Activated T-helper 17 cell treated with anti-CD3 and anti-CD28 coated beads, Interleukin-2, amount 50 U/mL, for 72 hours (primary cell): ENCODE measurements around the gene DCPS. TPM values are rescaled to one million over a fixed set of nuclear protein-coding genes. Genes with fewer than 3 reads are reported as not detected.
A peak's percentile ranks its signal among the peaks of the same experiment; 100 is the strongest.

Source experiments
- ATAC-seq: fragments of 150-1000 bp; cut with Tn5 transposase; replicated peaks from 2 replicates; pipeline ENCODE4 v1.10.0; 2021; ENCODE audit warnings: mild to moderate bottlenecking, moderate library complexity
- H3K27ac Mint-ChIP-seq: one replicate; pipeline ENCODE4 v1.8.0; 2022; ENCODE audit warnings: mixed read lengths
- H3K27me3 Mint-ChIP-seq: one replicate; pipeline ENCODE4 v1.8.0; 2022; ENCODE audit warnings: mixed read lengths
- H3K36me3 Mint-ChIP-seq: one replicate; pipeline ENCODE4 v1.8.0; 2022; ENCODE audit warnings: low read depth, mild to moderate bottlenecking, mixed read lengths
- H3K4me1 Mint-ChIP-seq: one replicate; pipeline ENCODE4 v1.8.0; 2022; ENCODE audit warnings: mixed read lengths
- H3K4me3 Mint-ChIP-seq: one replicate; pipeline ENCODE4 v1.8.0; 2022; ENCODE audit warnings: mild to moderate bottlenecking, mixed read lengths
- H3K9me3 Mint-ChIP-seq: one replicate; pipeline ENCODE4 v1.8.0; 2022; ENCODE audit warnings: mixed read lengths
- total RNA-seq, 2 donors: library from RNA; stranded (reverse); gene quantifications; one replicate each; pipeline ENCODE4 v1.2.3, GENCODE V29; 2022

DCPS gene
- total RNA-seq, 2 donors from 2014 or later: 28.1 to 47.5 TPM

GRCh38 chr11:126279191-126279590 lies 24.7 kb upstream of the DCPS start:
- peak overlapping the region; percentile 40 for H3K27ac Mint-ChIP-seq
- H3K4me1 Mint-ChIP-seq: peaks cover 13% of the 10 kb centered on the region
- H3K4me3 Mint-ChIP-seq: no peak overlapping the region
- H3K9me3 Mint-ChIP-seq: no peaks in the 10 kb centered on the region
- ATAC-seq: no peak
- no peaks in the 10 kb centered on the region for H3K27me3 Mint-ChIP-seq
- peaks cover 47% of the 10 kb centered on the region for H3K36me3 Mint-ChIP-seq

GRCh38 chr11:126280595-126280994 lies 23.3 kb upstream of the DCPS start:
- no peaks in the 10 kb centered on the region for H3K27me3 Mint-ChIP-seq
- peaks cover 23% of the 10 kb centered on the region for H3K4me1 Mint-ChIP-seq
- ATAC-seq: no peak
- H3K9me3 Mint-ChIP-seq: no peaks in the 10 kb centered on the region
- no peak overlapping the region for H3K4me3 Mint-ChIP-seq
- H3K36me3 Mint-ChIP-seq: peaks cover 40% of the 10 kb centered on the region
- peak overlapping the region; percentile 40 for H3K27ac Mint-ChIP-seq

- peak overlapping the region; percentile 97 for H3K4me3 Mint-ChIP-seq
- no peak for ATAC-seq
- H3K27me3 Mint-ChIP-seq: no peaks in the 10 kb centered on the region
- H3K9me3 Mint-ChIP-seq: no peaks in the 10 kb centered on the region
- peaks cover 23% of the 10 kb centered on the region for H3K4me1 Mint-ChIP-seq
- H3K27ac Mint-ChIP-seq: no peak overlapping the region
- H3K36me3 Mint-ChIP-seq: peaks cover 33% of the 10 kb centered on the region
Observed at GRCh38 chr11:126281245-126281644, 22.6 kb upstream of the DCPS start.

GRCh38 chr11:126281666-126282175 lies 22.1 kb upstream of the DCPS start:
- H3K27me3 Mint-ChIP-seq: no peaks in the 10 kb centered on the region
- H3K9me3 Mint-ChIP-seq: no peaks in the 10 kb centered on the region
- peak overlapping the region; percentile 97 for H3K4me3 Mint-ChIP-seq
- no peak for ATAC-seq
- H3K4me1 Mint-ChIP-seq: peaks cover 23% of the 10 kb centered on the region
- peak overlapping the region; percentile 91 for H3K27ac Mint-ChIP-seq
- H3K36me3 Mint-ChIP-seq: peaks cover 29% of the 10 kb centered on the region

GRCh38 chr11:126282361-126282735 lies 21.5 kb upstream of the DCPS start:
- H3K27me3 Mint-ChIP-seq: no peaks in the 10 kb centered on the region
- H3K4me1 Mint-ChIP-seq: peaks cover 23% of the 10 kb centered on the region
- H3K9me3 Mint-ChIP-seq: no peaks in the 10 kb centered on the region
- peaks cover 23% of the 10 kb centered on the region for H3K36me3 Mint-ChIP-seq
- peak overlapping the region; percentile 97 for H3K4me3 Mint-ChIP-seq
- peak; percentile 22 for ATAC-seq
- peak overlapping the region; percentile 91 for H3K27ac Mint-ChIP-seq

- H3K9me3 Mint-ChIP-seq: no peaks in the 10 kb centered on the region
- H3K27ac Mint-ChIP-seq: peak within 1 kb of the TSS; percentile 98
- peak; percentile 75 for ATAC-seq
- peaks cover 19% of the 10 kb centered on the region for H3K36me3 Mint-ChIP-seq
- no peaks in the 10 kb centered on the region for H3K27me3 Mint-ChIP-seq
- H3K4me1 Mint-ChIP-seq: peaks cover 23% of the 10 kb centered on the region
- peak within 1 kb of the TSS; percentile 97 for H3K4me3 Mint-ChIP-seq
Observed at GRCh38 chr11:126282736-126283591, 20.9 kb upstream of the DCPS start, which contains the start of gene TIRAP. TIRAP (plus strand) TSS chr11:126283093; CDS start chr11:126290895, 7,802 bp downstream.

- H3K27me3 Mint-ChIP-seq: no peaks in the 10 kb centered on the region
- peak; percentile 73 for ATAC-seq
Observed at GRCh38 chr11:126284829-126285228, 19.0 kb upstream of the DCPS start.

GRCh38 chr11:126288237-126288636 lies 15.6 kb upstream of the DCPS start:
- no peak overlapping the region for H3K27ac Mint-ChIP-seq
- H3K4me1 Mint-ChIP-seq: peaks cover 13% of the 10 kb centered on the region
- peaks cover 51% of the 10 kb centered on the region for H3K36me3 Mint-ChIP-seq
- H3K4me3 Mint-ChIP-seq: no peak overlapping the region
- H3K27me3 Mint-ChIP-seq: no peaks in the 10 kb centered on the region
- no peaks in the 10 kb centered on the region for H3K9me3 Mint-ChIP-seq
- ATAC-seq: no peak

More at GRCh38 chr11:126284829-126285228, 19.0 kb upstream of the DCPS start:
- peaks cover 23% of the 10 kb centered on the region for H3K4me1 Mint-ChIP-seq
- peak overlapping the region; percentile 97 for H3K4me3 Mint-ChIP-seq
- H3K36me3 Mint-ChIP-seq: peaks cover 24% of the 10 kb centered on the region
- no peaks in the 10 kb centered on the region for H3K9me3 Mint-ChIP-seq
- peak overlapping the region; percentile 81 for H3K27ac Mint-ChIP-seq

- no peak overlapping the region for H3K4me3 Mint-ChIP-seq
- peaks cover 59% of the 10 kb centered on the region for H3K36me3 Mint-ChIP-seq
Observed at GRCh38 chr11:126290887-126291286, 13.0 kb upstream of the DCPS start.

GRCh38 chr11:126293726-126294125 lies 10.1 kb upstream of the DCPS start:
- Mint-ChIP-seq H3K4me3 (no peak overlapping the region), H3K36me3 (peaks cover 70% of the 10 kb centered on the region), H3K27me3 (no peaks in the 10 kb centered on the region), H3K4me1 (peaks cover 11% of the 10 kb centered on the region), H3K27ac (peak overlapping the region; percentile 74), H3K9me3 (no peaks in the 10 kb centered on the region)
- ATAC-seq: peak; percentile 87

More at GRCh38 chr11:126290887-126291286, 13.0 kb upstream of the DCPS start:
- H3K4me1 Mint-ChIP-seq: peaks cover 11% of the 10 kb centered on the region
- H3K9me3 Mint-ChIP-seq: no peaks in the 10 kb centered on the region
- no peak overlapping the region for H3K27ac Mint-ChIP-seq
- H3K27me3 Mint-ChIP-seq: no peaks in the 10 kb centered on the region
- ATAC-seq: no peak

GRCh38 chr11:126297004-126297403 lies 6.9 kb upstream of the DCPS start:
- no peak for ATAC-seq
- H3K36me3 Mint-ChIP-seq: peaks cover 53% of the 10 kb centered on the region
- peaks cover 11% of the 10 kb centered on the region for H3K4me1 Mint-ChIP-seq
- peak overlapping the region; percentile 12 for H3K27ac Mint-ChIP-seq
- no peak overlapping the region for H3K4me3 Mint-ChIP-seq
- H3K27me3 Mint-ChIP-seq: no peaks in the 10 kb centered on the region
- no peaks in the 10 kb centered on the region for H3K9me3 Mint-ChIP-seq

- peak; percentile 33 for ATAC-seq
- Mint-ChIP-seq H3K27ac (peak overlapping the region; percentile 97), H3K9me3 (no peaks in the 10 kb centered on the region)
Observed at GRCh38 chr11:126304457-126305075, 706 bp downstream of the DCPS start.

GRCh38 chr11:126305699-126306098 lies 1.8 kb downstream of the DCPS start:
- H3K27ac Mint-ChIP-seq: peak overlapping the region; percentile 65
- no peaks in the 10 kb centered on the region for H3K9me3 Mint-ChIP-seq
- no peaks in the 10 kb centered on the region for H3K27me3 Mint-ChIP-seq
- peaks cover 22% of the 10 kb centered on the region for H3K4me1 Mint-ChIP-seq
- ATAC-seq: peak; percentile 61
- H3K36me3 Mint-ChIP-seq: peaks cover 71% of the 10 kb centered on the region
- H3K4me3 Mint-ChIP-seq: peak overlapping the region; percentile 99

More at GRCh38 chr11:126304457-126305075, 706 bp downstream of the DCPS start:
- no peaks in the 10 kb centered on the region for H3K27me3 Mint-ChIP-seq
- H3K4me1 Mint-ChIP-seq: peaks cover 16% of the 10 kb centered on the region
- peaks cover 60% of the 10 kb centered on the region for H3K36me3 Mint-ChIP-seq
- H3K4me3 Mint-ChIP-seq: peak overlapping the region; percentile 99

- Mint-ChIP-seq H3K36me3 (peaks cover 80% of the 10 kb centered on the region), H3K9me3 (no peaks in the 10 kb centered on the region), H3K4me1 (peaks cover 29% of the 10 kb centered on the region), H3K4me3 (no peak overlapping the region), H3K27me3 (no peaks in the 10 kb centered on the region), H3K27ac (no peak overlapping the region)
- no peak for ATAC-seq
Observed at GRCh38 chr11:126307706-126308105, 3.8 kb downstream of the DCPS start.
